ENCODE data around the gene IPO8. TPM values are rescaled to one million over a fixed set of nuclear protein-coding genes. Genes with fewer than 3 reads are reported as not detected.

The IPO8 gene
- total and polyA plus RNA-seq, 9 donors = 15.7 to 49.6 (median 44.3) TPM

- no peak for TF ChIP-seq POLR2A (IDR thresholded peaks at IDR 0.05)
- TF ChIP-seq, protein P1, sequence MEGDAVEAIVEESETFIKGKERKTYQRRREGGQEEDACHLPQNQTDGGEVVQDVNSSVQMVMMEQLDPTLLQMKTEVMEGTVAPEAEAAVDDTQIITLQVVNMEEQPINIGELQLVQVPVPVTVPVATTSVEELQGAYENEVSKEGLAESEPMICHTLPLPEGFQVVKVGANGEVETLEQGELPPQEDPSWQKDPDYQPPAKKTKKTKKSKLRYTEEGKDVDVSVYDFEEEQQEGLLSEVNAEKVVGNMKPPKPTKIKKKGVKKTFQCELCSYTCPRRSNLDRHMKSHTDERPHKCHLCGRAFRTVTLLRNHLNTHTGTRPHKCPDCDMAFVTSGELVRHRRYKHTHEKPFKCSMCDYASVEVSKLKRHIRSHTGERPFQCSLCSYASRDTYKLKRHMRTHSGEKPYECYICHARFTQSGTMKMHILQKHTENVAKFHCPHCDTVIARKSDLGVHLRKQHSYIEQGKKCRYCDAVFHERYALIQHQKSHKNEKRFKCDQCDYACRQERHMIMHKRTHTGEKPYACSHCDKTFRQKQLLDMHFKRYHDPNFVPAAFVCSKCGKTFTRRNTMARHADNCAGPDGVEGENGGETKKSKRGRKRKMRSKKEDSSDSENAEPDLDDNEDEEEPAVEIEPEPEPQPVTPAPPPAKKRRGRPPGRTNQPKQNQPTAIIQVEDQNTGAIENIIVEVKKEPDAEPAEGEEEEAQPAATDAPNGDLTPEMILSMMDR (IDR thresholded peaks at IDR 0.05) = no peak
- no peaks in the 10 kb centered on the region for H3K9me3 ChIP-seq
- 80 to 89% (median 85%) methylated on average over 14 of the region's 14 CpGs for WGBS, 3 donors
- H3K36me3 ChIP-seq = no peaks in the 10 kb centered on the region
- H3K4me1 ChIP-seq (ENCODE audit: insufficient read depth) = peaks cover 16% of the 10 kb centered on the region
- no peak overlapping the region for H3K27ac ChIP-seq
- peak overlapping the region; percentile 97 for H3K4me3 ChIP-seq
- no peaks in the 10 kb centered on the region for H3K27me3 ChIP-seq
- peak in 3 of 5 donors; percentile 30 to 39 (median 35) for DNase-seq
- intact Hi-C loops (cut with DNase I) = no loop called here
Measured at GRCh38 chr12:30696486-30696885, 817 bp upstream of the IPO8 start.

DNA sequence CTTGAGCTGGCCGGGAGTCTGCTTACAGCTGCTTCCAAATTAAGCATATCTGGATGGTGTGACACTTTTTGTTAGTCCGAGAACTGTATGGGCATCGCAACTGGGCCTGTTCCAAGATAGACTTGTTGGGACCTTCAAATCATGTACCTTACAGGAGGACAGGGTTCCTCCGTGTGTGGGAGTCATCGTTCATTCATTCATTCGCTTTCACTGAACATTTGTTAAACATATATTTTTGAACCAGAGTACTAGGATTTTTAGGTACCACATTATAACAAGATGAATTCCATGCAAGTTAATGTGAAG lies 387 bp upstream of the IPO8 start:
- no peaks in the 10 kb centered on the region for H3K27me3 ChIP-seq
- peaks cover 16% of the 10 kb centered on the region for H3K4me1 ChIP-seq (ENCODE audit: insufficient read depth)
- 6 to 9% (median 6%) methylated on average over 5 to 6 of the region's 6 CpGs for WGBS, 3 donors
- H3K36me3 ChIP-seq = no peaks in the 10 kb centered on the region
- intact Hi-C loops (cut with DNase I) = no loop called here
- TF ChIP-seq EP300 (IDR thresholded peaks at IDR 0.05) = peak; percentile 10
- TF ChIP-seq POLR2A (IDR thresholded peaks at IDR 0.05) = no peak
- no peak overlapping the region for H3K27ac ChIP-seq
- H3K4me3 ChIP-seq = peak overlapping the region; percentile 97
- H3K9me3 ChIP-seq = no peaks in the 10 kb centered on the region
- DNase-seq = no peak

DNA sequence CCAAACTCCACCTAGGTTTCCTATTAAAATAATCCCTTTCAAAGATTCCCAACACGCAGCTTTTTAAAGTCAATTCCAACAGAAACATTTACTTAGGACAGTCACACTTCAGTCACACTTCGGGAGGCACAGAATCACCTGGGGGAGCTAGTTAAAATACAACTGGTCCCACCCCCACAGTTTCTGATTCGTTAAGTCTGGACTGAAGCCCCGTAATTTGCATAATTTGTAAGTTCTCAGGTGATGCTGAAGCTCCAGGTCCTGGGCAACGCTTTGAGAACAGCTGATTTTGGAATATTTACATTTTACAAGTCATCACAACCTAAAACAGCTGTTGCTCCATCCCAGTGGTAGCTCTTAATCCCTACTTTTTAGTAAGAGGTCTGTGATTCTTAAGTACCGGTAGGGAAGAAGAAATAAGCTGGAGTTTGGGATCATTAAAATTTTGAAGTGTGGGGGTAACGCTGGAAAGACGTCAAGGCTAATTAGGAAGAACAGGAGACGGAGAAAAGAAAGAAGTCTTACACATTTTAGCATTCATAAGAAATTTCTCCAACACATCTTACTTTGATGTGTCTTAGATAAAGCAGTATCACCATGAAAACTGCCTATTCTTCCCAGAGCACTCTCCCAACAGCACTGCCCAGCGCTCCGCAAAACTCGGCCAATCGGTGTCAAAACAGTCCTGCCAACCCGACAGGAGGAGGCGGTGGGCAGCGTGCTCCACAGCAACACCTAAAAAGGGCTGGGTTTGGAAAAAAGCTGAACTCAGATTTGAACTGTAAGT lies 1.1 kb downstream of the IPO8 start:
- Histone ChIP-seq H3K36me3 (no peaks in the 10 kb centered on the region), H3K27me3 (no peaks in the 10 kb centered on the region), H3K27ac (peak overlapping the region in 1 of 2 donors; percentile 63), H3K4me1 (ENCODE audit: insufficient read depth) (peaks cover 16% of the 10 kb centered on the region), H3K9me3 (no peaks in the 10 kb centered on the region), H3K4me3 (peak overlapping the region; percentile 97)
- peak; percentile 24 to 50 (median 33) for DNase-seq
- 2 to 6% (median 3%) methylated on average over 16 of the region's 16 CpGs for WGBS, 3 donors
- intact Hi-C loops (cut with DNase I) = no loop called here
- TF ChIP-seq EP300 (IDR thresholded peaks at IDR 0.05) = no peak
- no peak for TF ChIP-seq POLR2A (IDR thresholded peaks at IDR 0.05)
- TF ChIP-seq, protein P1 (IDR thresholded peaks at IDR 0.05) = no peak

DNA sequence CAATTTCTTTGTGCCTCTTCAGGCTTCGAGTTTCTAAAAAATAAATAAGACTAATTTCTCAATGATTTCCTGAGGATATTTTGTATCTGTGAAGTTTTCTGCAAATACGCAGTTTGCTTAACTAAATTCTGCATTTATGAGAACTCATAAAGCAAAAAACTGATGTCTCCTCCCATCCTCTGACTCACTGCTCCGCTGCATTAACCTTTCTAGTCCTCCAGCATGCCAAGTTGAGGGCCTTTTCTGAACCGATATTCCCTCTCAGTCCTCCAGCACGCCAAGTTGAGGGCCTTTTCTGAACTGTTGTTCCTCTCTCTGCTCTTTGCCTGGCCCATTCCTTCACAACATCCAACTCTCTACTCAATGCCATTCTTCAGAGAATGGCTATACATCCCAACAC lies 3.2 kb downstream of the IPO8 start:
- TF ChIP-seq POLR2A (IDR thresholded peaks at IDR 0.05) = no peak
- TF ChIP-seq, protein P1 (IDR thresholded peaks at IDR 0.05) = no peak
- no peak for TF ChIP-seq EP300 (IDR thresholded peaks at IDR 0.05)

More for the DNA sequence above, 3.2 kb downstream of the IPO8 start:
- peak in 2 of 5 donors; percentile 21 to 30 for DNase-seq
- H3K27ac ChIP-seq = no peak overlapping the region
- no peaks in the 10 kb centered on the region for H3K9me3 ChIP-seq
- intact Hi-C loops (cut with DNase I) = no loop called here
- H3K36me3 ChIP-seq = no peaks in the 10 kb centered on the region
- no peak overlapping the region for H3K4me3 ChIP-seq
- H3K4me1 ChIP-seq (ENCODE audit: insufficient read depth) = peaks cover 16% of the 10 kb centered on the region
- no peaks in the 10 kb centered on the region for H3K27me3 ChIP-seq
- WGBS, 3 donors = 24 to 35% (median 31%) methylated on average over 5 of the region's 5 CpGs

Measured in ovary (tissue), 9 donors.